Glutamatergic neuron (in vitro differentiated cells): ENCODE data around the gene HS6ST1. TPM values are rescaled to one million over a fixed set of nuclear protein-coding genes. Genes with fewer than 3 reads are reported as not detected.

ENCODE experiments used
- DNase-seq: peaks from one replicate; pipeline ENCODE4 v3.0.0; 2022
- H3K27ac Mint-ChIP-seq: one replicate; pipeline ENCODE4 v1.8.0; 2020; ENCODE audit warnings: mild to moderate bottlenecking, mixed read lengths, inconsistent platforms; ENCODE audit not compliant: unreplicated experiment
- H3K27me3 Mint-ChIP-seq: one replicate; pipeline ENCODE4 v1.8.0; 2020; ENCODE audit warnings: mild to moderate bottlenecking, moderate library complexity, mixed read lengths, inconsistent platforms; ENCODE audit not compliant: unreplicated experiment
- H3K36me3 Mint-ChIP-seq: one replicate; pipeline ENCODE4 v1.8.0; 2020; ENCODE audit warnings: mild to moderate bottlenecking, mixed read lengths, inconsistent platforms; ENCODE audit not compliant: unreplicated experiment
- H3K4me1 Mint-ChIP-seq: one replicate; pipeline ENCODE4 v1.8.0; 2020; ENCODE audit warnings: mild to moderate bottlenecking, low read depth, mixed read lengths, inconsistent platforms; ENCODE audit not compliant: unreplicated experiment
- H3K4me3 Mint-ChIP-seq: one replicate; pipeline ENCODE4 v1.8.0; 2020; ENCODE audit warnings: mild to moderate bottlenecking, mixed read lengths, inconsistent platforms; ENCODE audit not compliant: unreplicated experiment
- H3K9me3 Mint-ChIP-seq: one replicate; pipeline ENCODE4 v1.8.0; 2020; ENCODE audit warnings: mild to moderate bottlenecking, moderate library complexity, mixed read lengths, inconsistent platforms; ENCODE audit not compliant: unreplicated experiment
- total RNA-seq: library from RNA; stranded (reverse); fragmentation: NEBNext Ultra II Directional; extraction: Animal tissue kit (Norgen Biotek cat#: 25700); gene quantifications from one replicate; pipeline ENCODE4 v1.2.1, GENCODE V29; 2021; ENCODE audit not compliant: unreplicated experiment
- TF ChIP-seq, protein P1 (sequence below): fragments of 200-600 bp; sonication (generic); IDR thresholded peaks from one replicate; pipeline ENCODE4 v1.5.0; 2021; ENCODE audit not compliant: partially characterized antibody, unreplicated experiment

The HS6ST1 gene
- total RNA-seq, 1 donor from 2014 or later, result 173 TPM

DNA sequence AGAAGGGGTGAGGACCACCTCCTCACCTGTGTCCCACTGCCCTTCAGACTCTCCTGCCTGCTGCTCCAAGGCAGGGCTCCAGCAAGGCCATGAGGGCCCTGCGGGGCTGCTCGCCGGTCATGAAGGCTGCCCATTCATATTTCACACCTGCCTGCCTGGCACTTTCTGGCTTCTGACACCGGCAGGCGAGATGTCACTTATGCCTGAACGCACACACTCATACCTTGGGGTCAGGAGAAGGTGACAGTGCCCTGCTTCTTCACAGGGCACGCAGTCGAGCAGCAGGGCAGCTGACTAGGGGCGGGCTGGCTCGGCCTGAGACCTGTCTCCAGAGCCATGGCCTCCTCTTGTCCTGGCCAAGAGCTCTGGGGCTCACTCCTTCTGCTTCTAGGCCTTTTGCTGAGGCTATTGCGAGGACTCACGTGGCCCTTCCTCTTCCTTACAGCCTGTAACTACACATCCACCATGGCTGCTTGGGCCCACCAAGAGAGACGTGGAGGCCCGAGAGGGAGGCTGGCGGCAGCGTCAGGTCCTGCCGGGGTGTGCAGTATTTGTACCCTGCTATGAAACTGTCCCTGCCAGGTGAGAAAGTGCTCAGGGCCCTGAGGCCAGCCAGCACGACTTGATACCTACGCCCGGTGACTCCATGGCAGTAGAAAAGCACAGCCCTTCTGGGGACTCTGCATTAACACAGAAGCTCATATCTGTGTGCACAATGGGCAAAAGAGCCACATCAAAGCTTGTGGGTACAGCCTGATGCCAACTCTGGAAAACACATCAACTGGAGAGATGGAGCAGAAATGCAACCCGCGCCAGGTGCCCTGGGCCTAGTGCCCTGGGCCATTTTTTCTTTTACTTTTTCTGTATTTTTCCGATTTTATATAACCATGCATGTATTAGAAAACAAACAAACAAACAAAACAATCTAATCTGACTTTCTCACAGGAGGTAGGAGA, 30.6 kb downstream of the HS6ST1 start:
- H3K4me1 Mint-ChIP-seq, result peaks cover 40% of the 10 kb centered on the region
- peaks cover 25% of the 10 kb centered on the region for H3K27me3 Mint-ChIP-seq
- peak overlapping the region; percentile 83 for H3K4me3 Mint-ChIP-seq
- TF ChIP-seq, protein P1, sequence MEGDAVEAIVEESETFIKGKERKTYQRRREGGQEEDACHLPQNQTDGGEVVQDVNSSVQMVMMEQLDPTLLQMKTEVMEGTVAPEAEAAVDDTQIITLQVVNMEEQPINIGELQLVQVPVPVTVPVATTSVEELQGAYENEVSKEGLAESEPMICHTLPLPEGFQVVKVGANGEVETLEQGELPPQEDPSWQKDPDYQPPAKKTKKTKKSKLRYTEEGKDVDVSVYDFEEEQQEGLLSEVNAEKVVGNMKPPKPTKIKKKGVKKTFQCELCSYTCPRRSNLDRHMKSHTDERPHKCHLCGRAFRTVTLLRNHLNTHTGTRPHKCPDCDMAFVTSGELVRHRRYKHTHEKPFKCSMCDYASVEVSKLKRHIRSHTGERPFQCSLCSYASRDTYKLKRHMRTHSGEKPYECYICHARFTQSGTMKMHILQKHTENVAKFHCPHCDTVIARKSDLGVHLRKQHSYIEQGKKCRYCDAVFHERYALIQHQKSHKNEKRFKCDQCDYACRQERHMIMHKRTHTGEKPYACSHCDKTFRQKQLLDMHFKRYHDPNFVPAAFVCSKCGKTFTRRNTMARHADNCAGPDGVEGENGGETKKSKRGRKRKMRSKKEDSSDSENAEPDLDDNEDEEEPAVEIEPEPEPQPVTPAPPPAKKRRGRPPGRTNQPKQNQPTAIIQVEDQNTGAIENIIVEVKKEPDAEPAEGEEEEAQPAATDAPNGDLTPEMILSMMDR, result no peak
- no peaks in the 10 kb centered on the region for H3K36me3 Mint-ChIP-seq
- DNase-seq, result peak; percentile 7
- peaks cover 25% of the 10 kb centered on the region for H3K9me3 Mint-ChIP-seq
- H3K27ac Mint-ChIP-seq, result peak overlapping the region; percentile 94

DNA sequence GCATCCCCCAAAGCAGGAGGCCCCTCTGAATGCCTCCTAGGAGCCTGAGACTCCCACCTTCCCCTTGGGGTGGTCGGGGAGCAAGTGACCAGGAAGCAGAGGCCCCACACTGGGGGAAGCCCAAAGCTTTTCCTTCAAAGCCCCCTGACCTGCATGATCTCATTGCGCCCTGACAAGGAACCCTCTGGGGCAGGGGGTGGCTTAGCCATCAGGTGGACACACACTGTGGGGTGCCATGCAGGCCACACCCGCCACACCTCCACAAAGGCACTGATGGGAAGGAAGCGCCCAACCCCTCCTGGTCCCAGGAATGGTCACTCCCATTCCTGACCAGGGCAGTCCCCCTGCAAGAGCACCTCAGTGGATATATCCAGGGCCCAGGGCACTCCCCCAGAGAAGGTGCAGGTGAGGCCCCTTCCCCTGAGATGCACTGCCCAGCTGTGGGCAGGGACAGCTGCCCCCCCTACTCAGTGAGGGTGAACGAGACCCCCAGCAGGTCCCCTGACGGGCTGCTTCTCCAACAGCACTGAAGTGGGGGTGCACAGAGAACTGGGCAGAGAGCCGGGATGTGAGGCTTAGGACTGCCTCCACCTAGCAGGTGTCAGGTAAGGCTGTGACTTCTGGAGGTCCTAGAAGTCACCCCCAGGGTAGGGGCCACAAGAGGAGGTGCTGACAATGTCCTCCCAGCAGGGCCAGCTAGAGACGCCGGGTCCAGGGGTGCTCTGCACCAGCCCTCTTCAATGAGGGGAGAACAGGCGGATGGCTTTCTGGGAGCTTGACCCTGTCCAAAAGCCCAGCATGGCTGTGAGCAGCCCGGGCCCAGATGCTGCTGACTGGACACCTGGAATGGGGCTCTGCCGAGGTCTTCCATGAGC, 31.5 kb downstream of the HS6ST1 start:
- Mint-ChIP-seq H3K4me1 (peaks cover 42% of the 10 kb centered on the region), H3K27ac (no peak overlapping the region), H3K4me3 (no peak overlapping the region), H3K36me3 (no peaks in the 10 kb centered on the region), H3K27me3 (peaks cover 27% of the 10 kb centered on the region), H3K9me3 (peaks cover 27% of the 10 kb centered on the region)
- peak; percentile 10 for DNase-seq
- TF ChIP-seq, protein P1, result no peak

DNA sequence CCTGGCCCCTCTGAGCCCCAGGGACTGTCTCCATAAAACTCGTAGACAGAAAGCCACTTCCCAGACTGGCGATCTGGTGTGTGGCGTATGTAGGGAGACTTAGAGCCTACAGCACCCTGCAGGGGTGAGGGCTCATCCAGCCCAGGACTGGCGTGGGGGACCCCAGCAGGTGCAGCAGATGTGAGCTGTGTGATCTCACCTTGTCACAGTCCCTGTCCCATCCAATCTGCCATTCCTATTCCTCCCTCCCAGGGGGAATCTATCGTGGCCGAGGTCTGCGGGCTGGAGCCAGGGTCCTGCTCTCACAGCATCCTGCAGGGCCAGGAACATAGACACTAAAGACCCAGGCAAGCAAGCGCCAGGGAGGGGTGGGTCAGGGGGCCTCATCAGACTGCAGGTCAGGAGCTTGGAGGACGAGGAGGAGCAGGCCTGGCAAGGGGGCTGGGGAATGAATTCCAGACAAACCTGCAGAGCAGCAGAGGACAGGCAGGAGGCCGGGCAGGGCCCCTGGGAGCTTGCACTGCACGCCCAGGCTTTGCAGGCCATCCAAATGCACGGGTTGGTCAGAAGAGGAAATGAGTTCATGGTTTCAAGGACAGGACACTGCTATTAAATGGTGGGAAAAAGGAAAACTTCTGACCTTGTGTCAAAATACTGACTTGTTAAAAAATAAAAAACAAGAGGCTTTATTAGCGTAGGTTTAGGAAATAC, 32.5 kb downstream of the HS6ST1 start:
- H3K27ac Mint-ChIP-seq, result peak overlapping the region; percentile 76

DNA sequence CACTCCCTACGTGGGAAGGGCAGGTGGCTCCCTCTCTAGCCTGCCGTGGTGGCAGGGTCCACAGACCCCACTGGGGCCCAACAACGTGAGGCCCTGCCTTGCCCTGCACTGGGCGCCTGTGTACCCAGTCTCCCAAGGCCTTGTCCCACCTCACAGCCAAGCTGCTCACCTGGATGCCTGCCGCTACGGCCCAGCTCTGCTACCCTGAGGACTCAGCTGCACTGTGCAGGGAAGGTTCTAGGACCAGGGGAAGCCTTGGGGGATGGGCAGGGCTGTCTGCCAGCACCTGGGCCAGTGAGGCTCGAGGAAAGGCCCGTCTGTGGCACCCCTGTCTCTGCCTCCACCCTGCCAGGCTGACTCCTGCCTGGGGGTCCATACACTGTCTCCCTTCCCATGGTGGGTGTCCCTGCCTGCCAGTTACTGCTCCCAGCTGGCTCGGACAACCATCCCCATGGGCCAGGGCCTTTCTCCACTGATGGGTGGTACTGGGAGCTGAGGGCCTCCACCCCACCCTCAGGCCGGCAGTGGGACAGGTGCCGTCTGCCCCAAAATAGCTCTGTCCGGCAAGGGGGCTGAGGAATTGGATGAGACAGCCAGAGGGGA, 33.2 kb downstream of the HS6ST1 start:
- Mint-ChIP-seq H3K36me3 (no peaks in the 10 kb centered on the region), H3K27ac (peak overlapping the region; percentile 76), H3K4me1 (peaks cover 47% of the 10 kb centered on the region), H3K27me3 (peaks cover 33% of the 10 kb centered on the region), H3K4me3 (peak overlapping the region; percentile 34), H3K9me3 (peaks cover 32% of the 10 kb centered on the region)
- peak; percentile 18 for DNase-seq
- TF ChIP-seq, protein P1, result no peak

More for the DNA sequence above, 32.5 kb downstream of the HS6ST1 start:
- TF ChIP-seq, protein P1, result no peak
- no peaks in the 10 kb centered on the region for H3K36me3 Mint-ChIP-seq
- H3K4me3 Mint-ChIP-seq, result peak overlapping the region; percentile 67
- H3K27me3 Mint-ChIP-seq, result peaks cover 30% of the 10 kb centered on the region
- DNase-seq, result peak; percentile 62
- peaks cover 26% of the 10 kb centered on the region for H3K9me3 Mint-ChIP-seq
- H3K4me1 Mint-ChIP-seq, result peaks cover 42% of the 10 kb centered on the region
